EL (cell line): ENCODE measurements around the gene PREX1.

Source experiments
- DNase-seq: peaks from one replicate; pipeline ENCODE4 v3.0.0-alpha.2; 2016

PREX1 gene

GRCh38 chr20:48596334-48596898, 231.4 kb downstream of the PREX1 start:
- no peak for DNase-seq

GRCh38 chr20:48595495-48596333, 232.1 kb downstream of the PREX1 start:
- DNase-seq, result no peak

GRCh38 chr20:48594533-48594932, 233.3 kb downstream of the PREX1 start:
- DNase-seq, result no peak

- DNase-seq, result no peak
These were observed 235.5 kb downstream of the PREX1 start for GRCh38 chr20:48592107-48592940.

GRCh38 chr20:48586730-48587129, 241.1 kb downstream of the PREX1 start:
- no peak for DNase-seq

GRCh38 chr20:48585061-48585870, 242.5 kb downstream of the PREX1 start:
- DNase-seq, result no peak

GRCh38 chr20:48584391-48585060, 243.3 kb downstream of the PREX1 start:
- DNase-seq, result no peak

- DNase-seq, result no peak
These were observed 244.0 kb downstream of the PREX1 start for GRCh38 chr20:48583801-48584200.

- no peak for DNase-seq
These were observed 244.6 kb downstream of the PREX1 start for GRCh38 chr20:48583171-48583570.

- no peak for DNase-seq
These were observed 245.2 kb downstream of the PREX1 start for GRCh38 chr20:48582673-48582985.

- no peak for DNase-seq
These were observed 246.6 kb downstream of the PREX1 start for GRCh38 chr20:48581167-48581566.

- DNase-seq, result no peak
These were observed 249.3 kb downstream of the PREX1 start for GRCh38 chr20:48578397-48579098.

GRCh38 chr20:48577557-48577956, 250.2 kb downstream of the PREX1 start:
- DNase-seq, result no peak

GRCh38 chr20:48574383-48574782, 253.4 kb downstream of the PREX1 start:
- DNase-seq, result peak; percentile 11
